IPS DF 19.7 (cell line): ENCODE measurements around the gene CNPY3.
A peak's percentile ranks its signal among the peaks of the same experiment; 100 is the strongest.
"Not testable (repeated sequence)": the region's sequence is repeated elsewhere in the genome, so short reads cannot be mapped to it uniquely, and the experiment has no call there.

Experiments
- DNase-seq: peaks from one replicate; pipeline ENCODE4 v3.0.0-alpha.2; 2013; ENCODE audit warnings: low read depth, low spot score

The CNPY3 gene

GRCh38 chr6:42928986-42929820 lies at the start of gene CNPY3:
Gene CNPY3 (plus strand): TSS chr6:42929480. CDS start chr6:42929571, 91 bp downstream.
- peak; percentile 97 for DNase-seq

GRCh38 chr6:42880240-42880817 lies 49.0 kb upstream of the CNPY3 start:
- not testable (repeated sequence) for DNase-seq

GRCh38 chr6:42880871-42881270 lies 48.4 kb upstream of the CNPY3 start:
- DNase-seq = not testable (repeated sequence)

GRCh38 chr6:42885702-42886101 lies 43.6 kb upstream of the CNPY3 start:
- no peak for DNase-seq

GRCh38 chr6:42888201-42888600 lies 41.1 kb upstream of the CNPY3 start:
- DNase-seq = not testable (repeated sequence)

- no peak for DNase-seq
These were observed 39.5 kb upstream of the CNPY3 start for GRCh38 chr6:42889815-42890214.

GRCh38 chr6:42890311-42891198 lies 38.7 kb upstream of the CNPY3 start:
- peak; percentile 93 for DNase-seq

- no peak for DNase-seq
These were observed 38.0 kb upstream of the CNPY3 start for GRCh38 chr6:42891199-42891722.

GRCh38 chr6:42894041-42894828 lies 35.0 kb upstream of the CNPY3 start:
- not testable (repeated sequence) for DNase-seq

- no peak for DNase-seq
These were observed 33.0 kb upstream of the CNPY3 start for GRCh38 chr6:42896178-42896719.

- no peak for DNase-seq
These were observed 30.4 kb upstream of the CNPY3 start for GRCh38 chr6:42898891-42899361.

- no peak for DNase-seq
These were observed 29.4 kb upstream of the CNPY3 start for GRCh38 chr6:42899871-42900270.

- no peak for DNase-seq
These were observed 27.7 kb upstream of the CNPY3 start for GRCh38 chr6:42901538-42901957.

- not testable (repeated sequence) for DNase-seq
These were observed 26.6 kb upstream of the CNPY3 start for GRCh38 chr6:42902429-42903263.

GRCh38 chr6:42904467-42904866 lies 24.8 kb upstream of the CNPY3 start:
- DNase-seq = no peak

- DNase-seq = no peak
These were observed 21.9 kb upstream of the CNPY3 start for GRCh38 chr6:42907336-42907735.

GRCh38 chr6:42909835-42910234 lies 19.4 kb upstream of the CNPY3 start:
- no peak for DNase-seq

GRCh38 chr6:42911171-42912021 lies 17.9 kb upstream of the CNPY3 start:
- DNase-seq = peak; percentile 81

GRCh38 chr6:42914546-42914945 lies 14.7 kb upstream of the CNPY3 start:
- DNase-seq = no peak
